Spleen (tissue), 7 donors: Measurements from ENCODE around the gene VWCE.

Experiments
- POLR2A ChIP-seq, 3 donors: fragments of 450-650 bp; IDR thresholded peaks; one replicate each; pipeline ENCODE4 v1.5.1; 2017; ENCODE audit warnings: antibody characterized with exemption in 3 of 3, mild to moderate bottlenecking in 1 of 3
- POLR2AphosphoS5 ChIP-seq, 3 donors: sonication (generic); formaldehyde crosslinking; IDR thresholded peaks; one replicate each; pipeline ENCODE4 v1.5.1; 2017; ENCODE audit warnings: antibody characterized with exemption in 3 of 3
- TF ChIP-seq, protein P1 (sequence below), 11 experiments: fragments of 200-600 bp in 7 of 11; fragments of 450-650 bp in 4 of 11; sonication (generic) in 4 of 11; IDR thresholded peaks in 8 of 11; conservative IDR thresholded peaks in 3 of 11; 1 replicate in 7 of 11; 2 replicates in 4 of 11; pipeline versions ENCODE4 v1.4.0 to v1.8.0; 2016 to 2021; ENCODE audit warnings: antibody characterized with exemption in 11 of 11, inconsistent platforms in 4 of 11, mild to moderate bottlenecking in 1 of 11
- donor health status: DM: no; HTN: no; CAD: no; lungs with moderate emphysema.
- donor health status: DM: no; HTN: no; CAD: no.
- donor health status: DM: no; HTN: no; CAD: no.

DNA sequence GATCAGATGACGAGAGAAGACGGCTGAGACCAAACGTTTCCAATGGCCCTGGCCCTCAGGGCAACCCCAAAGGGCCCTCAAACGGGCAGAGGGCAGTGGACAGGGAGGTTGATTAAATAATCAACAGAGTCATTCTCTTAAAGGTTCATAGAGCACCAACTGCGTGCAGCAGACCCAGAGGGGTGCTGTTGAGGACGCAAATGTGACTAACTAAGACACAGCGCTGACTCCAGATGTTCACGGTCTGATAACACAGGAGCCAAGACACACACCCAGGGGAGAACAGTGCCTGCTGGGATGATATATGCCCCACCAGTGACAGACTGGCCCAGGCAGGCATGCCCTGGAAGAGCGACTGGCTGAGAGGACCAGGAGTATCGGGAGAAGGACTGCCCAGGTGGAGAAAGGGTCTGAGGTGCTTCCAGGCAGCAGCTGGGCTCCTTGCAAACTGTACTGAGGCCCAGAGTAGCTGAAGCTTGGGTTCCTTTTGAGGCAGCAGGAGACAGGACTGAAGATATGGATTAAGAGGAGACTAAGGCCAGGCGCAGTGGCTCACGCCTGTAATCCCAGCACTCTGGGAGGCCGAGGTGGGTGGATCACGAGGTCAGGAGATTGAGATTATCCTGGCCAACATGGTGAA lies 7.7 kb downstream of the VWCE start:
- TF ChIP-seq, protein P1, sequence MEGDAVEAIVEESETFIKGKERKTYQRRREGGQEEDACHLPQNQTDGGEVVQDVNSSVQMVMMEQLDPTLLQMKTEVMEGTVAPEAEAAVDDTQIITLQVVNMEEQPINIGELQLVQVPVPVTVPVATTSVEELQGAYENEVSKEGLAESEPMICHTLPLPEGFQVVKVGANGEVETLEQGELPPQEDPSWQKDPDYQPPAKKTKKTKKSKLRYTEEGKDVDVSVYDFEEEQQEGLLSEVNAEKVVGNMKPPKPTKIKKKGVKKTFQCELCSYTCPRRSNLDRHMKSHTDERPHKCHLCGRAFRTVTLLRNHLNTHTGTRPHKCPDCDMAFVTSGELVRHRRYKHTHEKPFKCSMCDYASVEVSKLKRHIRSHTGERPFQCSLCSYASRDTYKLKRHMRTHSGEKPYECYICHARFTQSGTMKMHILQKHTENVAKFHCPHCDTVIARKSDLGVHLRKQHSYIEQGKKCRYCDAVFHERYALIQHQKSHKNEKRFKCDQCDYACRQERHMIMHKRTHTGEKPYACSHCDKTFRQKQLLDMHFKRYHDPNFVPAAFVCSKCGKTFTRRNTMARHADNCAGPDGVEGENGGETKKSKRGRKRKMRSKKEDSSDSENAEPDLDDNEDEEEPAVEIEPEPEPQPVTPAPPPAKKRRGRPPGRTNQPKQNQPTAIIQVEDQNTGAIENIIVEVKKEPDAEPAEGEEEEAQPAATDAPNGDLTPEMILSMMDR (IDR thresholded peaks at IDR 0.05 in 8 of 11, conservative IDR thresholded peaks at IDR 0.05 in 3 of 11) = no peak
- TF ChIP-seq POLR2A (IDR thresholded peaks at IDR 0.05) (no peak), POLR2AphosphoS5 (IDR thresholded peaks at IDR 0.05) (no peak)
